ENCODE results near the gene PERCC1.

- TF ChIP-seq SMC3 (IDR thresholded peaks at IDR 0.05; ENCODE audit: low read depth, low read length): no peak
- TF ChIP-seq, protein P1, sequence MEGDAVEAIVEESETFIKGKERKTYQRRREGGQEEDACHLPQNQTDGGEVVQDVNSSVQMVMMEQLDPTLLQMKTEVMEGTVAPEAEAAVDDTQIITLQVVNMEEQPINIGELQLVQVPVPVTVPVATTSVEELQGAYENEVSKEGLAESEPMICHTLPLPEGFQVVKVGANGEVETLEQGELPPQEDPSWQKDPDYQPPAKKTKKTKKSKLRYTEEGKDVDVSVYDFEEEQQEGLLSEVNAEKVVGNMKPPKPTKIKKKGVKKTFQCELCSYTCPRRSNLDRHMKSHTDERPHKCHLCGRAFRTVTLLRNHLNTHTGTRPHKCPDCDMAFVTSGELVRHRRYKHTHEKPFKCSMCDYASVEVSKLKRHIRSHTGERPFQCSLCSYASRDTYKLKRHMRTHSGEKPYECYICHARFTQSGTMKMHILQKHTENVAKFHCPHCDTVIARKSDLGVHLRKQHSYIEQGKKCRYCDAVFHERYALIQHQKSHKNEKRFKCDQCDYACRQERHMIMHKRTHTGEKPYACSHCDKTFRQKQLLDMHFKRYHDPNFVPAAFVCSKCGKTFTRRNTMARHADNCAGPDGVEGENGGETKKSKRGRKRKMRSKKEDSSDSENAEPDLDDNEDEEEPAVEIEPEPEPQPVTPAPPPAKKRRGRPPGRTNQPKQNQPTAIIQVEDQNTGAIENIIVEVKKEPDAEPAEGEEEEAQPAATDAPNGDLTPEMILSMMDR (conservative IDR thresholded peaks at IDR 0.05; ENCODE audit: low read depth, low read length): no peak
- no peak for TF ChIP-seq FOS (IDR thresholded peaks at IDR 0.05; ENCODE audit: low read depth, low read length)
- TF ChIP-seq MXI1 (IDR thresholded peaks at IDR 0.05; ENCODE audit: borderline replicate concordance, low read depth, low read length): no peak
- TF ChIP-seq RAD21 (IDR thresholded peaks at IDR 0.05; ENCODE audit: low read length): no peak
- TF ChIP-seq RFX5 (IDR thresholded peaks at IDR 0.05; ENCODE audit: low read depth, low read length): no peak
- no peak for TF ChIP-seq MAFK (IDR thresholded peaks at IDR 0.05; ENCODE audit: low read depth, low read length)
- TF ChIP-seq MAZ (IDR thresholded peaks at IDR 0.05; ENCODE audit: borderline replicate concordance, low read depth, low read length): no peak
- no peak for TF ChIP-seq POLR2A (IDR thresholded peaks at IDR 0.05; ENCODE audit: low read depth, low read length)
- no peak for TF ChIP-seq BHLHE40 (IDR thresholded peaks at IDR 0.05; ENCODE audit: low read depth, low read length)
- no peak for TF ChIP-seq RCOR1 (IDR thresholded peaks at IDR 0.05; ENCODE audit: insufficient replicate concordance, low read length)
- no peak for TF ChIP-seq CEBPB (IDR thresholded peaks at IDR 0.05; ENCODE audit: low read depth, low read length)
- TF ChIP-seq NFE2L2 (IDR thresholded peaks at IDR 0.05; ENCODE audit: low read depth, low read length): no peak
- TF ChIP-seq USF2 (IDR thresholded peaks at IDR 0.05; ENCODE audit: low read depth, low read length): no peak
Measured at GRCh38 chr16:1403733-1404132, 27.1 kb upstream of the PERCC1 start.

Measured in IMR-90 (cell line).